C4-2B (cell line): ENCODE results near the gene WDR48.

ENCODE experiments used
- H3K27ac ChIP-seq: fragments of 450-650 bp; 2 replicates; pipeline ENCODE4 v1.5.1; 2017
- CTCF ChIP-seq: fragments of 450-650 bp; conservative IDR thresholded peaks from 2 replicates; pipeline ENCODE4 v1.5.1; 2017; ENCODE audit warnings: mild to moderate bottlenecking
- ZFX ChIP-seq: fragments of 450-650 bp; IDR thresholded peaks from 2 replicates; pipeline ENCODE4 v1.6.1; 2017

Gene WDR48

GRCh38 chr3:39130026-39130425 is 78.2 kb downstream of the WDR48 start:
- TF ChIP-seq CTCF (no peak), ZFX (no peak)
- H3K27ac ChIP-seq = no peak overlapping the region

GRCh38 chr3:39130693-39131265 is 79.0 kb downstream of the WDR48 start:
- H3K27ac ChIP-seq = no peak overlapping the region

GRCh38 chr3:39132096-39133092 is 80.6 kb downstream of the WDR48 start:
- no peak overlapping the region for H3K27ac ChIP-seq
- TF ChIP-seq ZFX (no peak), CTCF (no peak)

More at GRCh38 chr3:39130693-39131265, 79.0 kb downstream of the WDR48 start:
- TF ChIP-seq CTCF (no peak), ZFX (no peak)

GRCh38 chr3:39133093-39133490 is 81.3 kb downstream of the WDR48 start:
- TF ChIP-seq CTCF = no peak
- no peak for TF ChIP-seq ZFX
- H3K27ac ChIP-seq = no peak overlapping the region

- TF ChIP-seq CTCF (no peak), ZFX (no peak)
- no peak overlapping the region for H3K27ac ChIP-seq
Measured at GRCh38 chr3:39133822-39134221, 82.0 kb downstream of the WDR48 start.

GRCh38 chr3:39134305-39134704 is 82.5 kb downstream of the WDR48 start:
- TF ChIP-seq ZFX (no peak), CTCF (no peak)
- no peak overlapping the region for H3K27ac ChIP-seq

- no peak overlapping the region for H3K27ac ChIP-seq
- TF ChIP-seq ZFX (no peak), CTCF (no peak)
Measured at GRCh38 chr3:39135170-39135805, 83.5 kb downstream of the WDR48 start.
